Measurements from ENCODE around the gene RGS11. TPM values are rescaled to one million over a fixed set of nuclear protein-coding genes. Genes with fewer than 3 reads are reported as not detected.

RGS11 gene
- total and polyA plus RNA-seq, 2 donors (not counting 1 experiment from before 2014, with no cell fraction given) = 1.1 to 6.3 TPM

DNA sequence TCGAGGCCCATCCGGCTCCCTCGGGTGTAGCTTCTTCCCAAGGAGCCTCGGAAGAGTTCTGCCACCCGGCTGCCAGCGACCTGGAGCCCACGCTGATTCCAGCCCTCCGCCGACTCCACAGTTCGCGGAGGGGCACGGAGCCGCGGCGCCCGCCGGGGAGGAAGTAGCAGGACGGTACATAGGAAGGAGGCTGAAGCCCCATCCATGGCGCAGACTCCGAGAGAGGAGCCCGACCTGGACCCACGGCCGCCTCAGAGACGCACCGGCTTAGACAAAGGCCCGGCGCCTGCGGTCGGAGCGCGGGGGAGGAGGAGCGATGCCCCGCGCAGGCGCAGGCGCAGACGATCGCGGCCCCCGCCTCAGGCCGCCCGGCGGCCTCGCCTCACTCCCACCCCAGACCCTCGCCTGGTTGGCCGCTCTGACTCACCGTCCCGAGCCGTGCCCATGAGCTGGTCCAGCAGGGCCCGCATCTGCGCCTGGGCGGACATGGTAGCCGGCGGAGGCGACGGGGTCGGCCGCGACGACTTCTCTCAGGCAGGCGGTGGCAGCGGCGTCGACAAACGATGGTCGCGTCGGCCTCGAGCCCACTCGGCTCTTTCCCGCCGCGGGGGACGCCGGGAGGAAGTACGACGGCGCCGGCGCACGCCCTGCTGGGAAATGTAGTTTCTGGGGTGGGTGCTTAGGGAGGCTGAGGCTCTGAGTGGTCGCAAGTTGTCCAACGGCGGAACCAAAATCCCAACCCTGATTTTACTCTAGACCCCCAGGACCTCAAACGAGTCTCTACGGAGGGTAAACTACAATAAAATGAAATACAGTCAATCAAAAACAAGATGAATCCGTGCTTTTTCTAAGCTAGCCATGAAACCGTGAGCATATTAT, 46.7 kb downstream of the RGS11 start, which contains the start of gene LUC7L:
LUC7L (minus strand) TSS at position 598 of the 879 bp plus-strand sequence; CDS start at position 488, 110 bp downstream.
- no peak for TF ChIP-seq EZH2 (IDR thresholded peaks at IDR 0.05; ENCODE audit: low read length, missing control alignments)
- Histone ChIP-seq H3K4me2 (ENCODE audit: extremely low read depth, insufficient read depth, low read length) (peak within 1 kb of the TSS; percentile 86), H3K36me3 (ENCODE audit: control insufficient read depth, insufficient read depth, low read length) (peaks cover 8% of the 10 kb centered on the region), H3K4me1 (ENCODE audit: control insufficient read depth, extremely low read depth, insufficient read depth, low read length) (peaks cover 3% of the 10 kb centered on the region), H3K27me3 (ENCODE audit: control insufficient read depth, insufficient read depth, low read length) (no peaks in the 10 kb centered on the region), H2AFZ (ENCODE audit: low read length) (peak within 1 kb of the TSS; percentile 81), H3K4me3 (replicated peaks in 1 of 4; ENCODE audit: control extremely low read depth in 1 of 4, insufficient read depth in 1 of 4, low read depth in 3 of 4, low read length in 4 of 4) (peak within 1 kb of the TSS; percentile 41 to 99 (median 92)), H3K27ac (ENCODE audit: insufficient read depth, low read length) (peak within 1 kb of the TSS; percentile 93), H4K20me1 (ENCODE audit: control insufficient read depth, extremely low read depth, insufficient read depth, low read length) (no peaks in the 10 kb centered on the region), H3K9ac (ENCODE audit: insufficient read depth, low read length) (peak within 1 kb of the TSS; percentile 97), H3K9me3 (ENCODE audit: control insufficient read depth, insufficient read depth, low read depth, low read length) (no peaks in the 10 kb centered on the region), H3K79me2 (ENCODE audit: control insufficient read depth, insufficient read depth, low read length) (peaks cover 32% of the 10 kb centered on the region)
- DNase-seq (ENCODE audit: low read depth in 2 of 2) = peak; percentile 84 to 85

DNA sequence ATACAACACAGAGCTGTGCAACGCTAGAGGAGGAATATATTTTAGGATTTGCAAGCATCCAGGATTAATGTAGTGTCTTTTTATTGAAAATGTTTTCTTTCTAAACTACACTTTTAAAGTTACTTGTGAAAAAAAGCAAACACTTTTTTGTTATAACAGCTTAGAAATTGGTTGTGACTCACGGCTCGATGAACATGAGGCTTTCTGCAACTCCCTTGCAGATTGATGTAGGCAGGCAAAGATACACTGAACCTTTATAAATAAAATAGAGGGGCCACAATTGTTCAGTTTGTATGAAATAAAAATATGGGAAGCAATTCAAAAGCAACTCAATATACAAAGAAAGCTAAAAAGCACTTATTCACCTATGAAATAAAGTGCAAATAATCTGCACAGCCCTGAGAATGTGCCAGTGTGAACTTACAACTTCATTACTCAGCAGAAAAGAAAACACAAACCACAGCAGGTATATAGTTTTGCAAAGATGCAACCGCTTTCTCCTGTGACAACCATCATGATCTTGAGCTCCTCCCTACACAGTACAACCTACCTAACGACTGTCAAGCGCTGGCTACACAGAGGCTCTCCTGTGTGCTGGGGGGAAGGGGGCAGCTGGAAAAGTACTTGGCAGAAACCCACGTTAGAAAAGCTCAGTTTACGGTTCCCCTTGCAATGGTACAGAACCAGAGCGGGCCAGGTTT, 47.4 kb downstream of the RGS11 start:
- Histone ChIP-seq H3K27me3 (ENCODE audit: control insufficient read depth, insufficient read depth, low read length) (no peaks in the 10 kb centered on the region), H3K4me2 (ENCODE audit: extremely low read depth, insufficient read depth, low read length) (peak overlapping the region; percentile 86), H3K27ac (ENCODE audit: insufficient read depth, low read length) (peak overlapping the region; percentile 93), H3K9me3 (ENCODE audit: control insufficient read depth, insufficient read depth, low read depth, low read length) (no peaks in the 10 kb centered on the region), H3K4me3 (replicated peaks in 1 of 4; ENCODE audit: control extremely low read depth in 1 of 4, insufficient read depth in 1 of 4, low read depth in 3 of 4, low read length in 4 of 4) (peak overlapping the region; percentile 41 to 99 (median 92)), H3K9ac (ENCODE audit: insufficient read depth, low read length) (peak overlapping the region; percentile 97), H3K4me1 (ENCODE audit: control insufficient read depth, extremely low read depth, insufficient read depth, low read length) (peaks cover 3% of the 10 kb centered on the region), H2AFZ (ENCODE audit: low read length) (no peak overlapping the region), H4K20me1 (ENCODE audit: control insufficient read depth, extremely low read depth, insufficient read depth, low read length) (no peaks in the 10 kb centered on the region), H3K36me3 (ENCODE audit: control insufficient read depth, insufficient read depth, low read length) (peaks cover 10% of the 10 kb centered on the region), H3K79me2 (ENCODE audit: control insufficient read depth, insufficient read depth, low read length) (peaks cover 35% of the 10 kb centered on the region)
- no peak for TF ChIP-seq EZH2 (IDR thresholded peaks at IDR 0.05; ENCODE audit: low read length, missing control alignments)
- TF ChIP-seq, protein P1, sequence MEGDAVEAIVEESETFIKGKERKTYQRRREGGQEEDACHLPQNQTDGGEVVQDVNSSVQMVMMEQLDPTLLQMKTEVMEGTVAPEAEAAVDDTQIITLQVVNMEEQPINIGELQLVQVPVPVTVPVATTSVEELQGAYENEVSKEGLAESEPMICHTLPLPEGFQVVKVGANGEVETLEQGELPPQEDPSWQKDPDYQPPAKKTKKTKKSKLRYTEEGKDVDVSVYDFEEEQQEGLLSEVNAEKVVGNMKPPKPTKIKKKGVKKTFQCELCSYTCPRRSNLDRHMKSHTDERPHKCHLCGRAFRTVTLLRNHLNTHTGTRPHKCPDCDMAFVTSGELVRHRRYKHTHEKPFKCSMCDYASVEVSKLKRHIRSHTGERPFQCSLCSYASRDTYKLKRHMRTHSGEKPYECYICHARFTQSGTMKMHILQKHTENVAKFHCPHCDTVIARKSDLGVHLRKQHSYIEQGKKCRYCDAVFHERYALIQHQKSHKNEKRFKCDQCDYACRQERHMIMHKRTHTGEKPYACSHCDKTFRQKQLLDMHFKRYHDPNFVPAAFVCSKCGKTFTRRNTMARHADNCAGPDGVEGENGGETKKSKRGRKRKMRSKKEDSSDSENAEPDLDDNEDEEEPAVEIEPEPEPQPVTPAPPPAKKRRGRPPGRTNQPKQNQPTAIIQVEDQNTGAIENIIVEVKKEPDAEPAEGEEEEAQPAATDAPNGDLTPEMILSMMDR (conservative IDR thresholded peaks at IDR 0.05 in 1 of 2, IDR thresholded peaks at IDR 0.05 in 1 of 2; ENCODE audit: low read depth in 1 of 2, low read length in 2 of 2) = no peak
- DNase-seq (ENCODE audit: low read depth in 2 of 2) = peak in 1 of 2 donors; percentile 13

GRCh38 chr16:220021-220420, 55.7 kb downstream of the RGS11 start:
- no peak overlapping the region for H2AFZ ChIP-seq (ENCODE audit: low read length)
- no peak for DNase-seq (ENCODE audit: low read depth in 2 of 2)
- no peaks in the 10 kb centered on the region for H3K4me1 ChIP-seq (ENCODE audit: control insufficient read depth, extremely low read depth, insufficient read depth, low read length)
- peaks cover 2% of the 10 kb centered on the region for H4K20me1 ChIP-seq (ENCODE audit: control insufficient read depth, extremely low read depth, insufficient read depth, low read length)
- no peak overlapping the region for H3K27ac ChIP-seq (ENCODE audit: insufficient read depth, low read length)
- no peaks in the 10 kb centered on the region for H3K27me3 ChIP-seq (ENCODE audit: control insufficient read depth, insufficient read depth, low read length)
- no peak overlapping the region for H3K9ac ChIP-seq (ENCODE audit: insufficient read depth, low read length)
- peaks cover 22% of the 10 kb centered on the region for H3K79me2 ChIP-seq (ENCODE audit: control insufficient read depth, insufficient read depth, low read length)
- no peak for TF ChIP-seq EZH2 (IDR thresholded peaks at IDR 0.05; ENCODE audit: low read length, missing control alignments)
- TF ChIP-seq, protein P1 (conservative IDR thresholded peaks at IDR 0.05 in 1 of 2, IDR thresholded peaks at IDR 0.05 in 1 of 2; ENCODE audit: low read depth in 1 of 2, low read length in 2 of 2) = no peak
- H3K36me3 ChIP-seq (ENCODE audit: control insufficient read depth, insufficient read depth, low read length) = peaks cover 4% of the 10 kb centered on the region
- no peak overlapping the region for H3K4me3 ChIP-seq (replicated peaks in 1 of 4; ENCODE audit: control extremely low read depth in 1 of 4, insufficient read depth in 1 of 4, low read depth in 3 of 4, low read length in 4 of 4)
- H3K9me3 ChIP-seq (ENCODE audit: control insufficient read depth, insufficient read depth, low read depth, low read length) = no peaks in the 10 kb centered on the region
- H3K4me2 ChIP-seq (ENCODE audit: extremely low read depth, insufficient read depth, low read length) = no peak overlapping the region

Other genes with a start within 250 kb of the RGS11 start
- gene POLR3K, start 222.3 kb downstream of the RGS11 start, total RNA-seq = 2.6 and 3.3 TPM in 2 replicates
- gene POLR3K, start 222.3 kb downstream of the RGS11 start, polyA plus RNA-seq = 12.9 and 27.3 TPM in 2 replicates
- 14.6 and 20.5 TPM in 2 replicates for gene SNRNP25, start 222.1 kb downstream of the RGS11 start, total RNA-seq
- gene SNRNP25, start 222.1 kb downstream of the RGS11 start, polyA plus RNA-seq = 25.9 and 49.4 TPM in 2 replicates
- 32.9 and 53.8 TPM in 2 replicates for gene RHBDF1, start 203.3 kb downstream of the RGS11 start, total RNA-seq
- 40.5 and 54.6 TPM in 2 replicates for gene RHBDF1, start 203.3 kb downstream of the RGS11 start, polyA plus RNA-seq
- gene MPG, start 197.7 kb downstream of the RGS11 start, total RNA-seq = 256 and 268 TPM in 2 replicates
- gene MPG, start 197.7 kb downstream of the RGS11 start, polyA plus RNA-seq = 45.4 and 49.3 TPM in 2 replicates
- gene NPRL3, start 137.3 kb downstream of the RGS11 start, total RNA-seq = 6.7 and 9.6 TPM in 2 replicates
- 8.7 and 13.6 TPM in 2 replicates for gene NPRL3, start 137.3 kb downstream of the RGS11 start, polyA plus RNA-seq
- not detected in 2 replicates for gene HBZ, start 123.3 kb downstream of the RGS11 start, total RNA-seq
- not detected in 2 replicates for gene HBZ, start 123.3 kb downstream of the RGS11 start, polyA plus RNA-seq
- not detected in 2 replicates for gene HBM, start 110.0 kb downstream of the RGS11 start, total RNA-seq
- not detected in 2 replicates for gene HBM, start 110.0 kb downstream of the RGS11 start, polyA plus RNA-seq
- gene HBA2, start 103.1 kb downstream of the RGS11 start, total RNA-seq = not detected in 2 replicates
- gene HBA2, start 103.1 kb downstream of the RGS11 start, polyA plus RNA-seq = 0.19 TPM in 1 of 2 replicates, not detected in the other
- gene HBA1, start 99.3 kb downstream of the RGS11 start, total RNA-seq = not detected in 2 replicates
- gene HBA1, start 99.3 kb downstream of the RGS11 start, polyA plus RNA-seq = 0.69 and 0.77 TPM in 2 replicates
- not detected in 2 replicates for gene HBQ1, start 95.5 kb downstream of the RGS11 start, total RNA-seq
- not detected in 2 replicates for gene HBQ1, start 95.5 kb downstream of the RGS11 start, polyA plus RNA-seq
- 32.4 and 38.0 TPM in 2 replicates for gene LUC7L, start 46.5 kb downstream of the RGS11 start, total RNA-seq
- gene LUC7L, start 46.5 kb downstream of the RGS11 start, polyA plus RNA-seq = 30.9 and 31.1 TPM in 2 replicates
- 67.0 and 68.5 TPM in 2 replicates for gene FAM234A, start 41.1 kb downstream of the RGS11 start, total RNA-seq
- 53.7 and 64.8 TPM in 2 replicates for gene FAM234A, start 41.1 kb downstream of the RGS11 start, polyA plus RNA-seq
- gene ARHGDIG, start 4.6 kb upstream of the RGS11 start, total RNA-seq = 0.77 and 1.3 TPM in 2 replicates
- gene ARHGDIG, start 4.6 kb upstream of the RGS11 start, polyA plus RNA-seq = 0.12 and 0.30 TPM in 2 replicates
- 0.33 TPM in 1 of 2 replicates, not detected in the other for gene PDIA2, start 7.2 kb upstream of the RGS11 start, total RNA-seq
- 0.06 and 0.18 TPM in 2 replicates for gene PDIA2, start 7.2 kb upstream of the RGS11 start, polyA plus RNA-seq
- gene AXIN1, start 76.8 kb upstream of the RGS11 start, total RNA-seq = 18.2 and 18.7 TPM in 2 replicates
- gene AXIN1, start 76.8 kb upstream of the RGS11 start, polyA plus RNA-seq = 5.1 and 7.2 TPM in 2 replicates
- gene MRPL28, start 94.6 kb upstream of the RGS11 start, total RNA-seq = 53.7 and 65.2 TPM in 2 replicates
- gene MRPL28, start 94.6 kb upstream of the RGS11 start, polyA plus RNA-seq = 86.5 and 133 TPM in 2 replicates
- gene PGAP6, start 106.0 kb upstream of the RGS11 start, total RNA-seq = 48.8 and 82.7 TPM in 2 replicates
- gene PGAP6, start 106.0 kb upstream of the RGS11 start, polyA plus RNA-seq = 46.2 and 73.2 TPM in 2 replicates
- gene NME4, start 121.3 kb upstream of the RGS11 start, total RNA-seq = 51.9 and 71.7 TPM in 2 replicates
- 114 and 121 TPM in 2 replicates for gene NME4, start 121.3 kb upstream of the RGS11 start, polyA plus RNA-seq
- 6.4 and 12.1 TPM in 2 replicates for gene DECR2, start 125.9 kb upstream of the RGS11 start, total RNA-seq
- 10.8 and 12.0 TPM in 2 replicates for gene DECR2, start 125.9 kb upstream of the RGS11 start, polyA plus RNA-seq
- 17.5 and 22.1 TPM in 2 replicates for gene RAB11FIP3, start 149.7 kb upstream of the RGS11 start, total RNA-seq
- gene RAB11FIP3, start 149.7 kb upstream of the RGS11 start, polyA plus RNA-seq = 7.3 and 11.9 TPM in 2 replicates